KBM-7 (cell line): Measurements from ENCODE around the gene NBPF1.
A peak's percentile ranks its signal among the peaks of the same experiment; 100 is the strongest.
"Not testable (repeated sequence)": the region's sequence is repeated elsewhere in the genome, so short reads cannot be mapped to it uniquely, and the experiment has no call there.

ENCODE experiments used
- DNase-seq: peaks from one replicate; pipeline ENCODE4 v3.0.0-alpha.2; 2015
- in situ Hi-C: fragments of 300-500 bp; cut with MboI; formaldehyde crosslinking; loops from 2 replicates; pipeline ENCODE4 v1.14.3; 2020; ENCODE audit warnings: low sequenced_read_pairs, low pct_unique_long_range_greater_than_20kb, mixed read lengths

The NBPF1 gene

GRCh38 chr1:16613185-16614147 lies at the start of gene NBPF1:
Gene NBPF1, minus strand, starts transcription at chr1:16613564.
- in situ Hi-C loops, result no loop called here
- peak; percentile 99 for DNase-seq

DNA sequence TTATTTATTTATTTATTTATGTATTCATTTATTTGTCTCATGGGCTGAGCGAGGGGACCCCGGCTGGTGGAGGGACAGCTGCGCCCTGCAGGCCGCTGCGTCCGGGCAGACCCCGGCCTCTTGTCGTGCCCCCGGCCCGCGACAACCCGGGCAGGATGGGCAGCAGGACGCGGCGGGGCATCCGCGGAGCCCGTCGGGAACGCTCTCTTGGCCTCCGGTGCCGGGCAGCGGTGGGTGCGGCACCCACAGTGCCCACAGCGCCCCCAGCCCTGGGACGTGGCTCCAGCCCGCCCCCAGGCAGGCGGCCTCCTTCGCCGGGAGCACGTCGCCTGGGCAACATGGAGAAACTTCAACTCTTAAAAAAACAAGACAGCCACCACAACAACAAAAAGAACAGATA lies 44.9 kb upstream of the NBPF1 start:
- in situ Hi-C loops, DNase-seq: not testable (repeated sequence)

DNA sequence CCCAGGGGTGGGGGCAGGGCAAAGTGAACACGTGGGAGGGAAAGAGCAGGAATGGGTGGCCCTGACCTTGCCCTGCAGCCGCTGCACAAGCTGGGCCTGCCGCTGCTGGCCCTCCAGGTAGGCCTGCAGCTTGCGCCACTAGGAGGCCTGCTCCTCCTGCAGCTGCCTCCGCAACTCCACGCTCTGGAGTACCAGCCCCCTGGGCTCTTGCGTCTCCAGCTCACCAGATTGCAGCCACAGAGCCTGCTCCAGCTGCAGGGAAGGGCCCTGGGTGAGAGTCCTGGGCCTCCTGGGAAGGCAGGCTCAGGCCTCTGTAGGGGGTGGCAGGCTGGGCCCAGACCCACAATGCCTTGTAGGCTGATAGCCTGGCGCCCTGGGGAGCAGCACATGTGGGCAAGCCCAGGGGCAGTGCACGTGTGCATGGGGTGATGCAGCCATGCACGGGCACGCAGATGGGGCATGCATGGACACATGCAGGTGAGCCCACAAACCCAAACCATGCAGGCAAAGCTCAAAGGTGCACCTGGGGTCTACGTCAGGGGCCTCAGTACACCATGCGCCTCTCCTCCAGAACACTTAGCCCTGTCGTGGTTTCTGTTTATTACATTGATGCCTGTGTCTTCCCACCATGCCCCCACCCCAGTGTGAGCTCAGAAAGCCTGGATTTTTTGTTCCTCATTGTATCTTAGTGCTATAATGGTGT lies 43.8 kb upstream of the NBPF1 start:
- in situ Hi-C loops, result not testable (repeated sequence)

GRCh38 chr1:16656574-16656973 lies 43.2 kb upstream of the NBPF1 start:
- in situ Hi-C loops, DNase-seq: not testable (repeated sequence)

More for the DNA sequence above, 43.8 kb upstream of the NBPF1 start:
- DNase-seq, result not testable (repeated sequence)

DNA sequence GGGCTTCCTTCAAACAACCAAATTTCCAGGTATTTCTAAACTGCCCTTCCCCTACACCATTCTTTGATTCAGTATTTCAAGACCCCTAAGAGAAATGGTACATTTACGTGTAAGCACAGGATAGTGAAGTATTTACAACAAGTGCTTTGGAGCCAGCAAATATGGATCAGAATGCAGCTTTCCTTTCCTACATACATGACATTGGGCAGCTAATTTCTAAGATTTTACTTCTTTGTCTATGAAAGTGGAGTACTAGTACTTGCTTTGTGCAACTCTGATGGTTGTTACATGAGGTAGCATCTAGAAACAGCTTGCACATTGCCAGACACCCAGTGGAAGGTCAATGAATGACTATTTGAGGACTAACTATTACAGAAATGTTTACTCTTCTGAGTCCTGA lies 38.2 kb upstream of the NBPF1 start:
- DNase-seq, in situ Hi-C loops: not testable (repeated sequence)

- DNase-seq, in situ Hi-C loops: not testable (repeated sequence)
Observed at GRCh38 chr1:16649960-16650359, 36.6 kb upstream of the NBPF1 start.

- in situ Hi-C loops, DNase-seq: not testable (repeated sequence)
Observed at GRCh38 chr1:16649390-16649789, 36.0 kb upstream of the NBPF1 start.

- DNase-seq, in situ Hi-C loops: not testable (repeated sequence)
Observed at GRCh38 chr1:16648756-16649155, 35.4 kb upstream of the NBPF1 start.

GRCh38 chr1:16648250-16648649 lies 34.9 kb upstream of the NBPF1 start:
- DNase-seq, in situ Hi-C loops: not testable (repeated sequence)

DNA sequence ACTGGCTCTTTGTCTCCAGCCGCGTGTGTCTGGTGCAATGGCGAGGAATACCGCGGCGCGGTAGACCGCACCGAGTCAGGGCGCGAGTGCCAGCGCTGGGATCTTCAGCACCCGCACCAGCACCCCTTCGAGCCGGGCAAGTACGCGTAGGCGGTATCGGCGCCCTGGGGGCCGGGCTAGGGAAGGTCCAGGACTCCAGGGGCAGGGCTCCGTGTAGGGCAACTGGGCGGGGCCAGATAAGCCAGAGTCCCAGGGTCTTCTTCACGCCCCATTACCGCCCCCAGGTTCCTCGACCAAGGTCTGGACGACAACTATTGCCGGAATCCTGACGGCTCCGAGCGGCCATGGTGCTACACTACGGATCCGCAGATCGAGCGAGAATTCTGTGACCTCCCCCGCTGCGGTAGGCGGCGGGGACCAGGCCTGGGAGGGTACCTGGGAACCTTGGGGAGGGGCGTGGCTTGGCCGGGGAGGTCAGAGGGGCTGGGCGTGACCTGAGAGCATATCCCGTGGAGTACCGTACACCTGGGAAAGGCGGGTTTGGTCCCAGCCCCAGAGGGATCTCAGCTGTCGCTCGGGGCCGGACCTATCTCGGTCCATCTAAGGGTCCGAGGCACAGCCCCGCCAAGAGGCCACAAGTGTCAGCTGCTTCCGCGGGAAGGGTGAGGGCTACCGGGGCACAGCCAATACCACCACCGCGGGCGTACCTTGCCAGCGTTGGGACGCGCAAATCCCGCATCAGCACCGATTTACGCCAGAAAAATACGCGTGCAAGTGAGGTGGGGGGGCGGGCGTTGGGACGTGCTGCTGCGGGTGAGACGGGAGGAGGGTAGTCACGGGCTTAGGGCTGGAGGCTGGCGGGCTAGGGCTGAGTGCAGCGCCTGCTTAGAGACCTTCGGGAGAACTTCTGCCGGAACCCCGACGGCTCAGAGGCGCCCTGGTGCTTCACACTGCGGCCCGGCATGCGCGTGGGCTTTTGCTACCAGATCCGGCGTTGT lies 34.1 kb upstream of the NBPF1 start:
- DNase-seq, in situ Hi-C loops: not testable (repeated sequence)

GRCh38 chr1:16646716-16647115 lies 33.4 kb upstream of the NBPF1 start:
- in situ Hi-C loops, DNase-seq: not testable (repeated sequence)

- in situ Hi-C loops, DNase-seq: not testable (repeated sequence)
Observed at GRCh38 chr1:16646061-16646664, 32.8 kb upstream of the NBPF1 start.

DNA sequence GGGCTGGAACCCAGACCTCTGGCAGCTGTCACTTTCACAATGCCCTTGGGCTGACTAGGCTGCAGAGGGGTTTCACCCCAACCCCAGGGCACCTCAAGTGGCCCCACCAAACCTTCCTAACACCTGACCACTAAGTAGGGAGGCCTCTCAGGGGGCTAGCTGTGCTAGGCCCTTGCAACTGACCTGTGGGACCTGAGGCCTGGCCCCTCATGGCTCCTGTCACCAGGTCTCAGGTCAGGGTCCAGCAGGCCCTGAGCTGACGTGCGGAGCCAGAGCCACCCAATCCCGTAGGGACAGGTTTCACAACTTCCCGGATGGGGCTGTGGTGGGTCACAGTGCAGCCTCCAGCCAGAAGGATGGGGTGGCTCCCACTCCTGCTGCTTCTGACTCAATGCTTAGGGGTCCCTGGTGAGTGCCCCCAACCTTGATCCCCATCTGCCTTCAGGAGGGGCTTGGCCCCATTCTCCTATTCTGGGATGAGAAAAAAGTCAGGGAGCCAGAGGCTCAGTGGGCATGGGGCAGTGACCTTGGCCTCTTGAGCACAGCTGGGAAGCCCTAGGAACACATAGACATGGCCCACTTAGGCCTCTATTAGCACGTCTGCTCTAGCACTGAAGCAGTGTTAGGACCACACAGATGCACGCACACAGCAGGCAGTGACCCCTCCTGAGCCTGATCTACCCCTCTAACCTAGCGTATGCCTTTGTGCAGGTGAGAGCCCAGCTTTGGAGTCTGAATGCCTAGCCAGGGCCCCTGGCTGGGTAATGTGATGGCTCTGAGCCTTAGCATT lies 32.1 kb upstream of the NBPF1 start:
- in situ Hi-C loops, DNase-seq: not testable (repeated sequence)

- in situ Hi-C loops, result not testable (repeated sequence)
- DNase-seq, result peak; percentile 96
Observed at GRCh38 chr1:16644482-16645270, 31.3 kb upstream of the NBPF1 start.

DNA sequence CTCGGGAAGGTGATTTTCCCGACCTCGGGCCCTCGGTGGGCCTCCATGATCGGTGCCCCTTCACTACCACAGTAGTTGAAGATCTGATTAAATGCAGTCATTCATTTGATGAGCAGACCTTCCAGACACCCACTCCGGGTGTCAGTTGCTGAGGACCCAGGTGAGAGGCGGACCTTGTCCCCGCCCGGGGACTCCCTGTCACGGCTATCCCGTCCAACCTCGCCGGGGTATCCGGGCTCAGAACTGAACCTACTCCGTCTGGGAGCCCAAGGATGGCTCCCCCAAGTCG lies 30.8 kb upstream of the NBPF1 start:
- in situ Hi-C loops, result no loop called here

GRCh38 chr1:16643476-16644192 lies 30.3 kb upstream of the NBPF1 start:
- in situ Hi-C loops, DNase-seq: not testable (repeated sequence)

More for the DNA sequence above, 30.8 kb upstream of the NBPF1 start:
- DNase-seq, result no peak
